Neural cell (in vitro differentiated cells): Measurements from ENCODE around the gene TMEM186. TPM values are rescaled to one million over a fixed set of nuclear protein-coding genes. Genes with fewer than 3 reads are reported as not detected.

Experiments used
- H2AFZ ChIP-seq: fragments of 200-600, 300-800 bp; sonication (generic), shearing (Covaris generic); 2 replicates; pipeline ENCODE4 v1.6.0; 2014; ENCODE audit warnings: low read depth, mild to moderate bottlenecking, antibody characterized with exemption, low read length, moderate library complexity
- H3F3A ChIP-seq: fragments of 200-600 bp; shearing (Covaris generic); 2 replicates; pipeline ENCODE4 v1.6.1; 2016; ENCODE audit warnings: mild to moderate bottlenecking, moderate library complexity, mixed read lengths, antibody characterized with exemption, low read length; ENCODE audit not compliant: insufficient read depth, poor library complexity, severe bottlenecking
- H3K27ac ChIP-seq: fragments of 200-600, 300-800 bp; sonication (generic), shearing (Covaris generic); 2 replicates; pipeline ENCODE4 v1.5.1; 2014; ENCODE audit warnings: mild to moderate bottlenecking, low read length, moderate library complexity
- H3K27me3 ChIP-seq: fragments of 300-800, 200-600 bp; sonication (generic), shearing (Covaris generic); 2 replicates; pipeline ENCODE4 v1.6.0; 2014; ENCODE audit warnings: mild to moderate bottlenecking, low read depth, low read length, moderate library complexity; ENCODE audit not compliant: insufficient read depth
- H3K36me3 ChIP-seq: fragments of 300-800, 200-600 bp; sonication (generic), shearing (Covaris generic); 2 replicates; pipeline ENCODE4 v1.5.1; 2014; ENCODE audit warnings: mild to moderate bottlenecking, antibody characterized with exemption, low read length, moderate library complexity; ENCODE audit not compliant: insufficient read depth
- H3K4me2 ChIP-seq: fragments of 300-800, 200-600 bp; sonication (generic), shearing (Covaris generic); 2 replicates; pipeline ENCODE4 v1.6.0; 2014; ENCODE audit warnings: mild to moderate bottlenecking, low read length
- H3K4me3 ChIP-seq: fragments of 300-800, 200-600 bp; sonication (generic), shearing (Covaris generic); 2 replicates; pipeline ENCODE4 v1.5.1; 2014; ENCODE audit warnings: mild to moderate bottlenecking, low read length, moderate library complexity
- H3K79me2 ChIP-seq: fragments of 200-600 bp; shearing (Covaris generic); replicated peaks from 2 replicates; pipeline ENCODE4 v1.6.0; 2014; ENCODE audit warnings: mild to moderate bottlenecking, low read length, moderate library complexity; ENCODE audit not compliant: insufficient read depth
- H3K9ac ChIP-seq: fragments of 300-800, 200-600 bp; sonication (generic), shearing (Covaris generic); 2 replicates; pipeline ENCODE4 v1.6.1; 2016; ENCODE audit warnings: mild to moderate bottlenecking, low read length, mixed read lengths
- H3K9me2 ChIP-seq: fragments of 200-600 bp; shearing (Covaris generic); 2 replicates; pipeline ENCODE4 v1.6.1; 2016; ENCODE audit warnings: mild to moderate bottlenecking, low read length, mixed read lengths; ENCODE audit not compliant: insufficient read depth
- H3K9me3 ChIP-seq: fragments of 200-600, 300-800 bp; sonication (generic), shearing (Covaris generic); 2 replicates; pipeline ENCODE4 v1.6.1; 2016; ENCODE audit warnings: mild to moderate bottlenecking, mixed run types, low read length, moderate library complexity, mixed read lengths
- H4K20me1 ChIP-seq: fragments of 200-600 bp; shearing (Covaris generic); 2 replicates; pipeline ENCODE4 v1.6.1; 2016; ENCODE audit warnings: mild to moderate bottlenecking, mixed run types; ENCODE audit not compliant: insufficient read depth
- CTCF ChIP-seq: fragments of 450-650 bp; IDR thresholded peaks from 2 replicates; pipeline ENCODE4 v1.5.1; 2014; ENCODE audit warnings: antibody characterized with exemption, mild to moderate bottlenecking, moderate library complexity; ENCODE audit not compliant: poor library complexity, severe bottlenecking
- EP300 ChIP-seq: fragments of 450-650 bp; conservative IDR thresholded peaks from 2 replicates; pipeline ENCODE4 v1.6.1; 2014; ENCODE audit warnings: antibody characterized with exemption, mild to moderate bottlenecking, moderate library complexity; ENCODE audit not compliant: poor library complexity, severe bottlenecking
- EZH2 ChIP-seq: fragments of 200-600, 300-800 bp; shearing (Covaris generic), sonication (generic); IDR thresholded peaks from 2 replicates; pipeline ENCODE4 v1.6.1; 2014; ENCODE audit warnings: antibody characterized with exemption, low read length, borderline replicate concordance, mild to moderate bottlenecking; ENCODE audit not compliant: insufficient read depth, poor library complexity, severe bottlenecking
- MXI1 ChIP-seq: fragments of 450-650 bp; conservative IDR thresholded peaks from 2 replicates; pipeline ENCODE4 v1.6.1; 2014; ENCODE audit warnings: antibody characterized with exemption, mild to moderate bottlenecking; ENCODE audit not compliant: poor library complexity, severe bottlenecking
- POLR2AphosphoS5 ChIP-seq: IDR thresholded peaks from 2 replicates; pipeline ENCODE4 v1.6.1; 2012
- RAD21 ChIP-seq: fragments of 450-650 bp; conservative IDR thresholded peaks from 2 replicates; pipeline ENCODE4 v1.6.1; 2014; ENCODE audit warnings: antibody characterized with exemption, mild to moderate bottlenecking, moderate library complexity
- REST ChIP-seq: IDR thresholded peaks from 2 replicates; pipeline ENCODE4 v1.6.1; 2012; ENCODE audit warnings: borderline replicate concordance
- SMC3 ChIP-seq: fragments of 450-650 bp; conservative IDR thresholded peaks from 2 replicates; pipeline ENCODE4 v1.6.1; 2014; ENCODE audit warnings: antibody characterized with exemption, mild to moderate bottlenecking, moderate library complexity; ENCODE audit not compliant: poor library complexity
- TAF1 ChIP-seq: IDR thresholded peaks from 2 replicates; pipeline ENCODE4 v1.6.1; 2012; ENCODE audit warnings: low read depth
- polyA plus RNA-seq: library from polyadenylated mRNA; depleted of rRNA; stranded (reverse); fragments of >200 nt; gene quantifications from 2 replicates; pipeline ENCODE4 v1.2.3, GENCODE V29; 2014

The TMEM186 gene
- polyA plus RNA-seq, 1 donor from 2014 or later, result 7.7 TPM

GRCh38 chr16:8822403-8822802, 25.0 kb upstream of the TMEM186 start (continued):
- no peak for TF ChIP-seq EZH2

- Histone ChIP-seq H3K9me2 (no peaks in the 10 kb centered on the region), H3K79me2 (no peaks in the 10 kb centered on the region), H3K9ac (no peak overlapping the region), H3K27me3 (no peaks in the 10 kb centered on the region), H4K20me1 (no peaks in the 10 kb centered on the region), H3K36me3 (peaks cover 4% of the 10 kb centered on the region), H2AFZ (no peak overlapping the region), H3K4me2 (no peak overlapping the region), H3K4me3 (no peak overlapping the region), H3K9me3 (no peaks in the 10 kb centered on the region), H3F3A (no peaks in the 10 kb centered on the region), H3K27ac (no peak overlapping the region)
- TF ChIP-seq EP300 (no peak), SMC3 (no peak), REST (no peak), CTCF (no peak), MXI1 (no peak), POLR2AphosphoS5 (no peak), EZH2 (no peak), TAF1 (no peak), RAD21 (no peak)
Measured at GRCh38 chr16:8819411-8820034, 22.1 kb upstream of the TMEM186 start.

DNA sequence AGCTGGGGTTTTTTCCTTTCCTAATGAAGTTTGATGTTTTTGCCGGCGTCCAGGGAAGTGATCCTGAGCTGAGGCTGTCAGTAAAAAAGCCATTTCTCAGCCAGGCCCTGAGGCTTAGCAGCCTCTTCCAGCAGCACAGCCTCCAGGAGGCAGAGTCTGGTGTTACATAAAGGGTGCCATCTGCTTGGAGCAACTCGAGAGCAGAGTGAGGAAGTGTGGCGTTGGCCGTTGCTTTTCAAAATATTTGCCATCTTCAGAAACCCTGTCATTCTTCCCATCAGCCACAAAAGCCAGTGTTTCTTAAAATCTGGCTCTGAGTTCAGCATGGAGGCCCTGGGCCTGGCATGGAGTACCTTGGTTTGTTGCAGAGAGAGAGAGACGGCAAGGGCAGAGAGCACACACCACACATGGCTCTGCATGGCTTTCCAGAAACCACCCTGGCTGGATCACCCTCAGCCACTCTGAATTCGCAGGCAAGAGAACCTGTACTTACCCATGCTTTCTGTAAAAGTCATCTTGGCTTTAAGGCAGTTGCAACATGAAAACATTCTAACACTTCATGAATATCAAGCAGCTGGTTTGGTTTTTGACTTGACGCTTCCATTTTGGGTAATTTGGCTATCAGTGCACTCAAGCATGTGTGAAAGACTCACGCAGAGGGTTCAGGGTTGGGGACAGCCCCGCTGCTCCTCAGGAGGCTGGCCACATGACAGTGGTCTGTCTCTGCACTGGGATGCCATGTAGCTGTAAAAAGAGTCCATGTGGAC, 21.2 kb upstream of the TMEM186 start:
- H3K4me2 ChIP-seq, result no peak overlapping the region
- H3K79me2 ChIP-seq, result no peaks in the 10 kb centered on the region
- peaks cover 4% of the 10 kb centered on the region for H3K36me3 ChIP-seq
- H3K27ac ChIP-seq, result no peak overlapping the region
- no peaks in the 10 kb centered on the region for H3F3A ChIP-seq
- no peaks in the 10 kb centered on the region for H3K27me3 ChIP-seq
- no peak overlapping the region for H3K4me3 ChIP-seq
- no peaks in the 10 kb centered on the region for H4K20me1 ChIP-seq
- no peaks in the 10 kb centered on the region for H3K9me2 ChIP-seq
- no peak overlapping the region for H3K9ac ChIP-seq
- no peak overlapping the region for H2AFZ ChIP-seq
- no peaks in the 10 kb centered on the region for H3K9me3 ChIP-seq
- no peak for TF ChIP-seq CTCF
- no peak for TF ChIP-seq SMC3
- no peak for TF ChIP-seq EZH2
- no peak for TF ChIP-seq MXI1
- TF ChIP-seq RAD21, result no peak
- no peak for TF ChIP-seq POLR2AphosphoS5
- TF ChIP-seq TAF1, result no peak
- TF ChIP-seq REST, result no peak
